Thoracic aorta (tissue), 2 donors: Measurements from ENCODE around the gene GPSM3. TPM values are rescaled to one million over a fixed set of nuclear protein-coding genes. Genes with fewer than 3 reads are reported as not detected.

ENCODE experiments used
- ATAC-seq: fragments of 150-250 bp; one replicate; pipeline ENCODE4 v1.8.0; 2017; ENCODE audit warnings: low read depth; ENCODE audit not compliant: insufficient number of reproducible peaks, low FRiP score
- DNase-seq: peaks from one replicate; pipeline ENCODE4 v3.0.0-alpha.2; 2020; ENCODE audit warnings: low spot score
- H3K27ac ChIP-seq, 2 donors: fragments of 200-600 bp; sonication (generic); 1 replicate in 1 of 2; 2 replicates in 1 of 2; pipeline ENCODE4 v1.5.1; 2016; ENCODE audit warnings: mild to moderate bottlenecking in 2 of 2, moderate library complexity in 2 of 2
- H3K27me3 ChIP-seq: fragments of 200-600 bp; sonication (generic); replicated peaks from 2 replicates; pipeline ENCODE4 v1.6.0; 2016; ENCODE audit warnings: mild to moderate bottlenecking; ENCODE audit not compliant: insufficient read depth
- H3K36me3 ChIP-seq: fragments of 200-600 bp; sonication (generic); one replicate; pipeline ENCODE4 v1.5.1; 2016
- H3K4me1 ChIP-seq, 2 donors: fragments of 200-600 bp; sonication (generic); 1 replicate in 1 of 2; 2 replicates in 1 of 2; pipeline versions ENCODE4 v1.5.1 to v1.6.0; 2016; ENCODE audit warnings: low read depth in 2 of 2, mild to moderate bottlenecking in 1 of 2; ENCODE audit not compliant: control insufficient read depth in 1 of 2
- H3K4me3 ChIP-seq: fragments of 200-600 bp; sonication (generic); 2 replicates; pipeline ENCODE4 v1.5.1; 2016; ENCODE audit warnings: mild to moderate bottlenecking
- H3K9me3 ChIP-seq: fragments of 200-600 bp; sonication (generic); 2 replicates; pipeline ENCODE4 v1.5.1; 2016
- CTCF ChIP-seq: fragments of 200-600 bp; sonication (generic); IDR thresholded peaks from one replicate; pipeline ENCODE4 v1.5.1; 2019; ENCODE audit warnings: antibody characterized with exemption
- total RNA-seq, 2 donors: library from RNA; depleted of rRNA; stranded (reverse); fragments of >200 nt; gene quantifications; one replicate each; pipeline versions ENCODE4 v1.1.0 to v1.2.3, GENCODE V29; 2016

The GPSM3 gene
- total RNA-seq, 2 donors from 2014 or later = 11.9 to 22.2 TPM

GRCh38 chr6:32216998-32217397 is 24.6 kb upstream of the GPSM3 start:
- ATAC-seq = no peak
- Histone ChIP-seq H3K4me1 (no peaks in the 10 kb centered on the region), H3K27ac (no peak overlapping the region), H3K36me3 (no peaks in the 10 kb centered on the region), H3K9me3 (no peaks in the 10 kb centered on the region), H3K4me3 (no peak overlapping the region), H3K27me3 (no peaks in the 10 kb centered on the region)
- no peak for TF ChIP-seq CTCF
- DNase-seq = no peak

- ATAC-seq (no peak), DNase-seq (no peak)
- Histone ChIP-seq H3K4me3 (no peak overlapping the region), H3K27me3 (no peaks in the 10 kb centered on the region), H3K9me3 (no peaks in the 10 kb centered on the region), H3K4me1 (no peaks in the 10 kb centered on the region), H3K36me3 (no peaks in the 10 kb centered on the region), H3K27ac (no peak overlapping the region)
- TF ChIP-seq CTCF = no peak
These were observed 23.8 kb upstream of the GPSM3 start for GRCh38 chr6:32216285-32216684.

DNA sequence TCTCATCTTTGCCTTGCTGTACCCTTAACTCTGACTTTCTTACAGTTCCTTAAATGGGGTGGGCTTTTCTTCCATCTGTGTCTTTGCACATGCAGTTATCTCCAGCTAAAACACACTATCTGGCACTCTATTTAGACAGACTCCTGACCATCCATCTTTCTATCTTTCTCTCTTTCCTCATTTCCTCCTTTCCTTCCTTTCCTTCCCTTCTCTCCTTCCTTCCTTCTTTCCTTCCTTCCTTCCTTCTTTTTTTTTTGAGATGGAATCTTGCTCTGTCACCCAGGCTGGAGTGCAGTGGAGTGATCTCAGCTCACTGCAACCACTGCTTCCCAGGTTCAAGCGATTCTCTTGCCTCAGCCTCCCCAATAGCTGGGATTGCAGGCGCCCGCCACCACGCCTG is 23.2 kb upstream of the GPSM3 start:
- no peak overlapping the region for H3K27ac ChIP-seq
- no peak for ATAC-seq
- no peak for TF ChIP-seq CTCF
- no peak for DNase-seq
- no peaks in the 10 kb centered on the region for H3K4me1 ChIP-seq
- no peaks in the 10 kb centered on the region for H3K36me3 ChIP-seq
- no peaks in the 10 kb centered on the region for H3K27me3 ChIP-seq
- H3K9me3 ChIP-seq = no peaks in the 10 kb centered on the region
- H3K4me3 ChIP-seq = no peak overlapping the region

DNA sequence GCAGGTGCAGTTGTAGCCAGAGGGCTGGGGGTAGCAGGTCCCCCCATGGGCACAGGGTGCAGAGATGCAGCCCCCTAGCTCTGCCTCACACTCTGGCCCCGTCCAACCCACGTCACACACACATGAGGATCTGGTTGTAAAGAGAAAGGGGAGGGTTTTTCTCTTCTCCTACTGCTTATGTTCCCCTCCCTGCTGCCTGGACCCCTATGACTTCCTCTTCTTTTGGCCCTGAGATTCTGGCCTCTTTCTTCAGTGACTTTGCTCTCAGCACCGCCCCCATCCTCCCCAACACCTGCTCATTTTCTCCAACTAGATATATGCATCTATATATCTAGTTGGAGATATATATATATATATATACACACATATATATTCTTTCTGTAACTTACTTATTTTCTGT is 21.7 kb upstream of the GPSM3 start:
- H3K36me3 ChIP-seq = no peaks in the 10 kb centered on the region
- no peak overlapping the region for H3K27ac ChIP-seq
- no peak for DNase-seq
- no peak overlapping the region for H3K4me3 ChIP-seq
- H3K4me1 ChIP-seq = no peaks in the 10 kb centered on the region
- no peak for TF ChIP-seq CTCF
- no peaks in the 10 kb centered on the region for H3K27me3 ChIP-seq
- H3K9me3 ChIP-seq = no peaks in the 10 kb centered on the region
- no peak for ATAC-seq

DNA sequence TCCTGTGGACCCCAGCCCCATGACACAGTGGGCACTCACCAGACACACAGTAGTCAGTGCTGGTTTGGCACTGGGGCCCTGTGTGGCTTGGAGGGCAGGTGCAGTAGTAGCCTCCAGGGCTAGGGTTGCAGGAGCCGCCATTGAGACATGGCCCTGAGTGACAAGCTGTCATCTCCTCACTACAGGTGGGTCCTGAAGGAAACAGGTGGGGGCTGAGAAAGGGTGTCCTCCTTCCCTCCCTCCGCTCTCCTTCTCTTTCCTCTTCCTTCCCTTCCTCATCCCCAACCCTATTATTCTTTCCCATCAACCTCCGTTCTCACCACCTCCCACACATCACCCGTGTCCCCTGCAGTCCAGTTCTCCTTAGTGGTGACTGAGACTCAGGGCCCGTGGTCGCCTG is 21.2 kb upstream of the GPSM3 start:
- no peaks in the 10 kb centered on the region for H3K4me1 ChIP-seq
- no peaks in the 10 kb centered on the region for H3K27me3 ChIP-seq
- no peaks in the 10 kb centered on the region for H3K9me3 ChIP-seq
- ATAC-seq (no peak), DNase-seq (no peak)
- no peak overlapping the region for H3K4me3 ChIP-seq
- no peaks in the 10 kb centered on the region for H3K36me3 ChIP-seq
- no peak overlapping the region for H3K27ac ChIP-seq
- TF ChIP-seq CTCF = no peak
